ENCODE measurements around the gene SHCBP1.

The SHCBP1 gene

DNA sequence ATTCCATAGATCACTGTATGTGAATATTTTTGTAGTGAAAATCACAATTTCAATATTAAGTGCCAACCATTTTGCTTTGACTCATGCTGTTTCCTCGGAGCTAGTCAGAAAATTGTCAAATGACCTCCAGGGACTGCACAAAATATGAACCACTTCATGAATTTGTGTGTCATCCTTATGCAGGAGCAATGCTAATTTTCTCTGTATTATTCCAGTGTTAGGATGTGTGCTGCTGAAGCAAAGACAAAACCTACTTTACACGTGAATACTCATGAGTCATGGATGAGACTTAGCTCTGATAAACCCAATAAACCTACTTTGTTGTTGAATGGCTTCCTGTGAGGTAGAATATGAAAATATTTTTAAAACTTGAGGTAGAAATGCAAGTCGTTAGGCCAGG lies 65.2 kb downstream of the SHCBP1 start:
- H3K4me3 ChIP-seq (replicated peaks; ENCODE audit: low read depth, low read length), result no peak overlapping the region
- DNase-seq (ENCODE audit: low read depth), result no peak
- TF ChIP-seq, protein P1, sequence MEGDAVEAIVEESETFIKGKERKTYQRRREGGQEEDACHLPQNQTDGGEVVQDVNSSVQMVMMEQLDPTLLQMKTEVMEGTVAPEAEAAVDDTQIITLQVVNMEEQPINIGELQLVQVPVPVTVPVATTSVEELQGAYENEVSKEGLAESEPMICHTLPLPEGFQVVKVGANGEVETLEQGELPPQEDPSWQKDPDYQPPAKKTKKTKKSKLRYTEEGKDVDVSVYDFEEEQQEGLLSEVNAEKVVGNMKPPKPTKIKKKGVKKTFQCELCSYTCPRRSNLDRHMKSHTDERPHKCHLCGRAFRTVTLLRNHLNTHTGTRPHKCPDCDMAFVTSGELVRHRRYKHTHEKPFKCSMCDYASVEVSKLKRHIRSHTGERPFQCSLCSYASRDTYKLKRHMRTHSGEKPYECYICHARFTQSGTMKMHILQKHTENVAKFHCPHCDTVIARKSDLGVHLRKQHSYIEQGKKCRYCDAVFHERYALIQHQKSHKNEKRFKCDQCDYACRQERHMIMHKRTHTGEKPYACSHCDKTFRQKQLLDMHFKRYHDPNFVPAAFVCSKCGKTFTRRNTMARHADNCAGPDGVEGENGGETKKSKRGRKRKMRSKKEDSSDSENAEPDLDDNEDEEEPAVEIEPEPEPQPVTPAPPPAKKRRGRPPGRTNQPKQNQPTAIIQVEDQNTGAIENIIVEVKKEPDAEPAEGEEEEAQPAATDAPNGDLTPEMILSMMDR (IDR thresholded peaks at IDR 0.05; ENCODE audit: low read length, missing control alignments), result no peak

GRCh38 chr16:46554435-46554834 lies 66.7 kb downstream of the SHCBP1 start:
- TF ChIP-seq, protein P1 (IDR thresholded peaks at IDR 0.05; ENCODE audit: low read length, missing control alignments), result peak; percentile 94
- H3K4me3 ChIP-seq (replicated peaks; ENCODE audit: low read depth, low read length), result peak overlapping the region; percentile 44
- peak; percentile 85 for DNase-seq (ENCODE audit: low read depth)

GRCh38 chr16:46549477-46549876 lies 71.7 kb downstream of the SHCBP1 start:
- H3K4me3 ChIP-seq (replicated peaks; ENCODE audit: low read depth, low read length), result no peak overlapping the region
- DNase-seq (ENCODE audit: low read depth), result no peak
- TF ChIP-seq, protein P1 (IDR thresholded peaks at IDR 0.05; ENCODE audit: low read length, missing control alignments), result no peak
